Fibroblast of gingiva (primary cell): ENCODE measurements around the gene TEF.
A peak's percentile ranks its signal among the peaks of the same experiment; 100 is the strongest.

Experiments used
- DNase-seq: peaks from one replicate; pipeline ENCODE4 v3.0.0-alpha.2; 2011; ENCODE audit warnings: low read depth

The TEF gene

GRCh38 chr22:41353862-41354575, 27.7 kb upstream of the TEF start:
- DNase-seq, result no peak

GRCh38 chr22:41354979-41355378, 26.8 kb upstream of the TEF start:
- DNase-seq, result no peak

GRCh38 chr22:41355895-41356294, 25.8 kb upstream of the TEF start:
- no peak for DNase-seq

- DNase-seq, result no peak
Observed at GRCh38 chr22:41356430-41357028, 25.2 kb upstream of the TEF start.

- no peak for DNase-seq
Observed at GRCh38 chr22:41357191-41357590, 24.6 kb upstream of the TEF start.

GRCh38 chr22:41358927-41359326, 22.8 kb upstream of the TEF start:
- DNase-seq, result no peak

- no peak for DNase-seq
Observed at GRCh38 chr22:41359376-41359775, 22.4 kb upstream of the TEF start.

- DNase-seq, result no peak
Observed at GRCh38 chr22:41360126-41360525, 21.6 kb upstream of the TEF start.

- no peak for DNase-seq
Observed at GRCh38 chr22:41361716-41362310, 19.9 kb upstream of the TEF start.

GRCh38 chr22:41362615-41363014, 19.1 kb upstream of the TEF start:
- DNase-seq, result no peak

GRCh38 chr22:41364233-41364632, 17.5 kb upstream of the TEF start:
- no peak for DNase-seq

- no peak for DNase-seq
Observed at GRCh38 chr22:41364955-41365354, 16.8 kb upstream of the TEF start.

- no peak for DNase-seq
Observed at GRCh38 chr22:41365425-41365824, 16.3 kb upstream of the TEF start.

GRCh38 chr22:41366323-41367029, 15.3 kb upstream of the TEF start:
- peak; percentile 29 for DNase-seq

GRCh38 chr22:41367039-41367679, 14.6 kb upstream of the TEF start:
- DNase-seq, result peak; percentile 91

GRCh38 chr22:41367680-41368542, 13.8 kb upstream of the TEF start:
- DNase-seq, result no peak

- DNase-seq, result no peak
Observed at GRCh38 chr22:41368543-41369423, 13.0 kb upstream of the TEF start.

- no peak for DNase-seq
Observed at GRCh38 chr22:41369424-41369745, 12.4 kb upstream of the TEF start.

GRCh38 chr22:41369837-41370236, 11.9 kb upstream of the TEF start:
- no peak for DNase-seq

- no peak for DNase-seq
Observed at GRCh38 chr22:41377846-41378245, 3.9 kb upstream of the TEF start.

GRCh38 chr22:41380993-41381328, 781 bp upstream of the TEF start:
- DNase-seq, result peak; percentile 93
